Measurements from ENCODE around the gene TIRAP. TPM values are rescaled to one million over a fixed set of nuclear protein-coding genes. Genes with fewer than 3 reads are reported as not detected.

TIRAP gene
- total and polyA plus RNA-seq, 9 of the 15 experiments (the other 6 are each of a cell fraction or from before 2014, with no cell fraction given) = 0.60 to 8.7 (median 3.7) TPM

DNA sequence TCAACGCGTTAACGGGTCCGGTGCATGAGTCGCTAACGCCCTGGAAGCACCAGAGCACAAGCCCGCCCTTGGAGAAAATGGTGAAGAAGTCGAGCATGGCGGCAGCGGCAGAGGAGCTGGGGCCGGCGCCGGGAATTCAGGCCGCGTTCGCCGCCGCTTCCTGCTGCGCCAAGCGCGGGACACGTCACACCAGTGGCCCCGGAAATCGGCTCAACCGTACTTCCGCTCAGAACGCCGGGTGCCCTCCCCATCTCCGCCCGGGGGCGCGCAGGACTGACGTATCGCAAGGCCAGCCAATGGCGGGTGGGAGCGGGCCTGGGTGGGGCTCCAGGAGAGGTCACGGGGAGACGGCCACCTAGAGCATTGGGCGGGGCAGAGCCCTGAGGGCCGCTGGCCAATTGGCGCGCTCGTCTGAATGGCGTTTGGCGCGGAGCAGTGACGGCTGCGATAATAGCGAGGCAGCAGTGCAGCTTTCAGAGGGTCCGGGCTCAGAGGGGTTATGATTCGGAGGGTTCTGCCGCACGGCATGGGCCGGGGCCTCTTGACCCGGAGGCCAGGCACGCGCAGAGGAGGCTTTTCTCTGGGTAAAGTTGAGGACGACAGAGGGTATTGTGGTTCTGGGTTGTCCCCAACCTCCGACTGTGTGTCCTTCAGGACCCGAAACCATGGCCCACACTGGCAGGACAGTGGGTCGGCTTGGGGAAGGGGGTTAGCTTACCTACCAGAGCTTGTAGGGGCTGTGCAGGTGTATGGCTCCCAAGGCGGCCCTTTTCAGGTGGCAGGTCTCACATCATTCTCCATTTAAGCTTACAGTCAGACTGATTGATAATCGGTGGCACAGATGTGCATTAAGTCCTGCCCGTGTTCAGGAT, 13.9 kb upstream of the TIRAP start, which contains the start of the genes FOXRED1 and SRPRA (continued):
- TF ChIP-seq, protein P1, sequence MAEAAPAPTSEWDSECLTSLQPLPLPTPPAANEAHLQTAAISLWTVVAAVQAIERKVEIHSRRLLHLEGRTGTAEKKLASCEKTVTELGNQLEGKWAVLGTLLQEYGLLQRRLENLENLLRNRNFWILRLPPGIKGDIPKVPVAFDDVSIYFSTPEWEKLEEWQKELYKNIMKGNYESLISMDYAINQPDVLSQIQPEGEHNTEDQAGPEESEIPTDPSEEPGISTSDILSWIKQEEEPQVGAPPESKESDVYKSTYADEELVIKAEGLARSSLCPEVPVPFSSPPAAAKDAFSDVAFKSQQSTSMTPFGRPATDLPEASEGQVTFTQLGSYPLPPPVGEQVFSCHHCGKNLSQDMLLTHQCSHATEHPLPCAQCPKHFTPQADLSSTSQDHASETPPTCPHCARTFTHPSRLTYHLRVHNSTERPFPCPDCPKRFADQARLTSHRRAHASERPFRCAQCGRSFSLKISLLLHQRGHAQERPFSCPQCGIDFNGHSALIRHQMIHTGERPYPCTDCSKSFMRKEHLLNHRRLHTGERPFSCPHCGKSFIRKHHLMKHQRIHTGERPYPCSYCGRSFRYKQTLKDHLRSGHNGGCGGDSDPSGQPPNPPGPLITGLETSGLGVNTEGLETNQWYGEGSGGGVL (CRISPR knock-in tag; IDR thresholded peaks at IDR 0.05) = no peak
- TF ChIP-seq RHOXF2B (CRISPR knock-in tag; conservative IDR thresholded peaks at IDR 0.05) = no peak
- no peak for TF ChIP-seq U2AF1 (optimal IDR thresholded peaks at IDR 0.05; ENCODE audit: low read depth, low read length)
- TF ChIP-seq RBM15 (IDR thresholded peaks at IDR 0.05; ENCODE audit: insufficient read depth, low read length) = no peak
- no peak for TF ChIP-seq ZNF354B (CRISPR knock-in tag; IDR thresholded peaks at IDR 0.05)
- TF ChIP-seq POLR2G (IDR thresholded peaks at IDR 0.05; ENCODE audit: low read depth, low read length) = peak; percentile 96
- TF ChIP-seq ZNF507 (tag; conservative IDR thresholded peaks at IDR 0.05) = no peak
- TF ChIP-seq SIN3B (IDR thresholded peaks at IDR 0.05; ENCODE audit: low read depth) = peak; percentile 93
- TF ChIP-seq ZNF766 (CRISPR knock-in tag; conservative IDR thresholded peaks at IDR 0.05) = 0 out of 2 replicates have a peak, but pooled peaks have one; percentile 25
- TF ChIP-seq TAF1 (IDR thresholded peaks at IDR 0.05; ENCODE audit: control insufficient read depth, extremely low read depth, insufficient read depth, low read length, severe bottlenecking) = peak; percentile 92
- no peak; the same call in 1 of the 2 replicates for TF ChIP-seq FOXM1 (IDR thresholded peaks at IDR 0.05; ENCODE audit: low read depth)
- no peak for TF ChIP-seq FOXM1 (CRISPR knock-in tag; IDR thresholded peaks at IDR 0.05; ENCODE audit: low read depth)

All from K562 (cell line).